ENCODE results near the gene PAIP2.
A peak's percentile ranks its signal among the peaks of the same experiment; 100 is the strongest.
"Not testable (repeated sequence)": the region's sequence is repeated elsewhere in the genome, so short reads cannot be mapped to it uniquely, and the experiment has no call there.

The PAIP2 gene

GRCh38 chr5:139379626-139380449 lies 38.2 kb downstream of the PAIP2 start:
- DNase-seq = no peak

GRCh38 chr5:139381837-139382761 lies 40.4 kb downstream of the PAIP2 start:
- no peak for DNase-seq

- no peak for DNase-seq
These were observed 41.2 kb downstream of the PAIP2 start for GRCh38 chr5:139382807-139383206.

GRCh38 chr5:139383275-139383992 lies 41.8 kb downstream of the PAIP2 start, which contains the start of gene SLC23A1:
TSS of gene SLC23A1 (minus strand) at chr5:139383297. CDS start at chr5:139383253, 44 bp downstream.
- DNase-seq = no peak

GRCh38 chr5:139383993-139384590 lies 42.4 kb downstream of the PAIP2 start:
- DNase-seq = no peak

GRCh38 chr5:139384591-139385051 lies 43.0 kb downstream of the PAIP2 start:
- no peak for DNase-seq

- peak in 1 of 2 experiments; percentile 14 for DNase-seq
These were observed 43.7 kb downstream of the PAIP2 start for GRCh38 chr5:139385061-139386049.

GRCh38 chr5:139386050-139386438 lies 44.4 kb downstream of the PAIP2 start:
- DNase-seq = no peak

GRCh38 chr5:139386956-139387355 lies 45.3 kb downstream of the PAIP2 start:
- not testable (repeated sequence) for DNase-seq

GRCh38 chr5:139387611-139388197 lies 46.0 kb downstream of the PAIP2 start:
- no peak for DNase-seq

GRCh38 chr5:139388198-139388821 lies 46.7 kb downstream of the PAIP2 start:
- no peak for DNase-seq

GRCh38 chr5:139389701-139390638 lies 48.3 kb downstream of the PAIP2 start, which contains the start of gene MZB1:
TSS of gene MZB1 (minus strand) at chr5:139389913. CDS start at chr5:139389856, 57 bp downstream.
- peak in 1 of 2 experiments; percentile 41 for DNase-seq

- DNase-seq = no peak
These were observed 49.2 kb downstream of the PAIP2 start for GRCh38 chr5:139390639-139391569.

GRCh38 chr5:139391570-139392323 lies 50.1 kb downstream of the PAIP2 start:
- DNase-seq = no peak

- no peak for DNase-seq
These were observed 50.6 kb downstream of the PAIP2 start for GRCh38 chr5:139392324-139392677.

GRCh38 chr5:139392678-139393496 lies 51.2 kb downstream of the PAIP2 start:
- peak; percentile 61 to 72 for DNase-seq
